GM23338 (cell line): Measurements from ENCODE around the gene ZXDC. TPM values are rescaled to one million over a fixed set of nuclear protein-coding genes. Genes with fewer than 3 reads are reported as not detected.
A peak's percentile ranks its signal among the peaks of the same experiment; 100 is the strongest.

Experiments
- ATAC-seq: fragments of 200-7000 bp; cut with Tn5 transposase; 3 replicates; pipeline ENCODE4 v1.9.1; 2020
- DNase-seq: peaks from one replicate; pipeline ENCODE4 v3.0.0-alpha.2; 2015; ENCODE audit warnings: low spot score
- H2AFZ ChIP-seq: fragments of 200-600 bp; sonication (generic); 2 replicates; pipeline ENCODE4 v1.8.0; 2016; ENCODE audit warnings: antibody characterized with exemption, mild to moderate bottlenecking, moderate library complexity
- H3F3A ChIP-seq: fragments of 200-600 bp; sonication (generic); replicated peaks from 2 replicates; pipeline ENCODE4 v1.8.0; 2017; ENCODE audit warnings: antibody characterized with exemption, mixed run types, low read depth
- H3K27ac ChIP-seq: fragments of 200-600 bp; sonication (generic); 2 replicates; pipeline ENCODE4 v1.6.1; 2016; ENCODE audit warnings: low read depth
- H3K27me3 ChIP-seq: fragments of 200-600 bp; sonication (generic); 2 replicates; pipeline ENCODE4 v1.8.0; 2016; ENCODE audit warnings: mild to moderate bottlenecking, mixed run types, moderate library complexity; ENCODE audit not compliant: insufficient read depth
- H3K36me3 ChIP-seq: fragments of 200-600 bp; sonication (generic); 2 replicates; pipeline ENCODE4 v1.8.0; 2016; ENCODE audit warnings: mild to moderate bottlenecking; ENCODE audit not compliant: insufficient read depth
- H3K4me1 ChIP-seq: fragments of 200-600 bp; sonication (generic); 2 replicates; pipeline ENCODE4 v1.8.0; 2016; ENCODE audit warnings: mild to moderate bottlenecking, moderate library complexity; ENCODE audit not compliant: insufficient read depth
- H3K4me2 ChIP-seq: fragments of 200-600 bp; sonication (generic); 2 replicates; pipeline ENCODE4 v1.7.1; 2017; ENCODE audit warnings: mixed run types
- H3K4me3 ChIP-seq: fragments of 200-600 bp; sonication (generic); 2 replicates; pipeline ENCODE4 v1.6.1; 2016; ENCODE audit warnings: mixed run types
- H3K79me2 ChIP-seq: fragments of 200-600 bp; sonication (generic); replicated peaks from 2 replicates; pipeline ENCODE4 v1.8.0; 2017; ENCODE audit warnings: mild to moderate bottlenecking; ENCODE audit not compliant: insufficient read depth
- H3K9me2 ChIP-seq: fragments of 200-600 bp; sonication (generic); 2 replicates; pipeline ENCODE4 v1.8.0; 2017; ENCODE audit not compliant: insufficient read depth
- H4K20me1 ChIP-seq: fragments of 200-600 bp; sonication (generic); replicated peaks from 2 replicates; pipeline ENCODE4 v1.8.0; 2017; ENCODE audit warnings: mild to moderate bottlenecking; ENCODE audit not compliant: insufficient read depth
- H3K27ac Mint-ChIP-seq: 2 replicates; pipeline ENCODE4 v1.8.0; 2020; ENCODE audit warnings: inconsistent platforms, mild to moderate bottlenecking, moderate library complexity, mixed read lengths
- H3K27me3 Mint-ChIP-seq: 3 replicates; pipeline ENCODE4 v1.8.0; 2022; ENCODE audit warnings: low read depth, mild to moderate bottlenecking, moderate library complexity, mixed read lengths, inconsistent platforms; ENCODE audit not compliant: insufficient read depth, poor library complexity
- H3K36me3 Mint-ChIP-seq: 3 replicates; pipeline ENCODE4 v1.8.0; 2021; ENCODE audit warnings: low read depth, mild to moderate bottlenecking, inconsistent platforms, moderate library complexity, mixed read lengths
- H3K4me1 Mint-ChIP-seq: 3 replicates; pipeline ENCODE4 v1.8.0; 2020; ENCODE audit warnings: mild to moderate bottlenecking, inconsistent platforms, mixed read lengths
- H3K4me3 Mint-ChIP-seq: 3 replicates; pipeline ENCODE4 v1.8.0; 2021; ENCODE audit warnings: moderate library complexity, mild to moderate bottlenecking, inconsistent platforms, mixed read lengths
- H3K9me3 Mint-ChIP-seq: 3 replicates; pipeline ENCODE4 v1.8.0; 2020; ENCODE audit warnings: moderate library complexity, mild to moderate bottlenecking, inconsistent platforms, mixed read lengths
- CREB1 ChIP-seq: fragments of 250-450 bp; sonication (Bioruptor Pico); IDR thresholded peaks from 2 replicates; pipeline ENCODE4 v1.5.0; 2020; ENCODE audit warnings: low read depth, mild to moderate bottlenecking, moderate library complexity
- EZH2 ChIP-seq: fragments of 200-600 bp; sonication (generic); IDR thresholded peaks from one replicate; pipeline ENCODE4 v1.8.0; 2017; ENCODE audit warnings: antibody characterized with exemption, mild to moderate bottlenecking, low read depth; ENCODE audit not compliant: unreplicated experiment
- EZH2phosphoT487 ChIP-seq: fragments of 200-600 bp; sonication (generic); IDR thresholded peaks from one replicate; pipeline ENCODE4 v1.8.1; 2018; ENCODE audit warnings: antibody characterized with exemption; ENCODE audit not compliant: unreplicated experiment
- JUNB ChIP-seq: IDR thresholded peaks from one replicate; pipeline ENCODE4 v1.6.1; 2016; ENCODE audit warnings: antibody characterized with exemption; ENCODE audit not compliant: unreplicated experiment
- NANOG ChIP-seq: IDR thresholded peaks from 2 replicates; pipeline ENCODE4 v1.6.1; 2016; ENCODE audit warnings: antibody characterized with exemption, borderline replicate concordance
- POLR2AphosphoS5 ChIP-seq: IDR thresholded peaks from 2 replicates; pipeline ENCODE4 v1.6.1; 2016; ENCODE audit warnings: antibody characterized with exemption, low read depth
- STAT1 ChIP-seq: IDR thresholded peaks from one replicate; pipeline ENCODE4 v1.6.1; 2016; ENCODE audit warnings: antibody characterized with exemption; ENCODE audit not compliant: unreplicated experiment
- ZNF114 ChIP-seq: fragments of 250-450 bp; sonication (Bioruptor Pico); IDR thresholded peaks from 2 replicates; pipeline ENCODE4 v1.5.0; 2020; ENCODE audit warnings: mild to moderate bottlenecking, moderate library complexity
- ZNF331 ChIP-seq: fragments of 250-450 bp; sonication (Bioruptor Pico); IDR thresholded peaks from 2 replicates; pipeline ENCODE4 v1.5.0; 2020; ENCODE audit warnings: low read depth, mild to moderate bottlenecking, moderate library complexity
- polyA plus RNA-seq: library from polyadenylated mRNA; unstranded; fragments of >200 nt; fragmentation: Nextera tagmentation; extraction: Ambion mirVana; gene quantifications from 2 replicates; pipeline ENCODE4 v1.2.1, GENCODE V29; 2016
- total RNA-seq: library from RNA; depleted of rRNA; stranded (reverse); fragments of >200 nt; shearing (Covaris generic); gene quantifications from 2 replicates; pipeline ENCODE4 v1.2.3, GENCODE V29; 2014
- TF ChIP-seq, protein P1 (sequence below): fragments of 250-450 bp; sonication (Bioruptor Pico); IDR thresholded peaks from 2 replicates; pipeline ENCODE4 v1.5.0; 2020; ENCODE audit warnings: mild to moderate bottlenecking, moderate library complexity
- TF ChIP-seq, protein P2 (sequence below), 2 experiments: fragments of 200-600 bp in 1 of 2; sonication (generic) in 1 of 2; conservative IDR thresholded peaks; 2 replicates each; pipeline versions ENCODE4 v1.5.1 to v1.6.1; 2016 to 2017; ENCODE audit warnings: antibody characterized with exemption in 2 of 2, low read depth in 2 of 2, mild to moderate bottlenecking in 2 of 2, moderate library complexity in 1 of 2
- TF ChIP-seq, protein P3 (sequence below): IDR thresholded peaks from 2 replicates; pipeline ENCODE4 v1.6.1; 2016; ENCODE audit warnings: antibody characterized with exemption
- TF ChIP-seq, protein P4 (sequence below): IDR thresholded peaks from one replicate; pipeline ENCODE4 v1.6.1; 2018; ENCODE audit warnings: antibody characterized with exemption; ENCODE audit not compliant: unreplicated experiment

The ZXDC gene
- total and polyA plus RNA-seq, 2 experiments from 2014 or later, result 5.7 to 45.1 TPM

DNA sequence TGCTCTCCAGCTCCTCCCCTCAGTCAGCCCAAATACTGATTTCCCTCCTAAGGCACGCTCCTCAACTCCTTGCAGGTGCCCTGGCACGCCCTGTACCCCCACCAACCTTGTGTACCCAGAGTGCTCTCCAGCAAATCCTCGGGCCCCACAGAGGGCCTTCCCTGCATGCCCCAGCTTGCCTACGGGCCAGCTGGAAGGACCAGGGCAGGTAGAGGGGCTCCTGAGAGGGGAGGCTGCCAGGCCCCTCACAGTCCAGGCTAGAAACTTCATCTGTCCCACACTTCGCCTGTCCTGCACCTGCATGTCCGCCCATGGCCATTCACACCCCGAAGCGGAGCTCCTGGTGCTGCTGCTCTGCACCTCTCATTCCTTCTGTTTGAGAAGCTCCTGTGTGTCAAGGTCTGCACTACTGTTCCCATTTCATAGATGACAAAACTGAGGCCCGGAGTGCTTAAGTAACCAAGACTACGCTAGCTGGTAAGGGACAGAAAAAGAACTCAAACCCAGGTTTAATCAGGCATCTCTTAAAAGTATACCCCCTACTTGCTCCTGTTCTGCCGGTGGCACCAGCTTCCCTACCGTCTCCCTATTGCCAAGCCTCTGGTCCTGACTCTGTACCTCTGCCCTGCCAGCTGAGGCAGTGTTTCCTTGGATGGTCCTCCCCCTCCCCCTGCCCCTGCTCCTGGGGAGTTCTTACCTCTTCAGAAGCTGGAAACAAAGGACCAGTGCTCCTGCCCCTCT lies 35.6 kb downstream of the ZXDC start:
- H3K27ac ChIP-seq, result no peak overlapping the region
- H4K20me1 ChIP-seq, result no peaks in the 10 kb centered on the region
- Mint-ChIP-seq H3K27ac (peak overlapping the region; percentile 59; the same call in 1 of the 2 replicates), H3K27me3 (peaks cover 2% of the 10 kb centered on the region), H3K4me3 (no peak overlapping the region), H3K4me1 (peaks cover 35% of the 10 kb centered on the region), H3K36me3 (peaks cover 19% of the 10 kb centered on the region), H3K9me3 (no peaks in the 10 kb centered on the region)
- peak; percentile 51 for ATAC-seq
- H3K4me1 ChIP-seq, result no peaks in the 10 kb centered on the region
- no peaks in the 10 kb centered on the region for H3K9me2 ChIP-seq
- H2AFZ ChIP-seq, result no peak overlapping the region
- H3F3A ChIP-seq, result no peaks in the 10 kb centered on the region
- H3K4me3 ChIP-seq, result no peak overlapping the region
- DNase-seq, result no peak
- no peaks in the 10 kb centered on the region for H3K27me3 ChIP-seq
- no peak for TF ChIP-seq JUNB
- no peak for TF ChIP-seq STAT1
- TF ChIP-seq, protein P1, sequence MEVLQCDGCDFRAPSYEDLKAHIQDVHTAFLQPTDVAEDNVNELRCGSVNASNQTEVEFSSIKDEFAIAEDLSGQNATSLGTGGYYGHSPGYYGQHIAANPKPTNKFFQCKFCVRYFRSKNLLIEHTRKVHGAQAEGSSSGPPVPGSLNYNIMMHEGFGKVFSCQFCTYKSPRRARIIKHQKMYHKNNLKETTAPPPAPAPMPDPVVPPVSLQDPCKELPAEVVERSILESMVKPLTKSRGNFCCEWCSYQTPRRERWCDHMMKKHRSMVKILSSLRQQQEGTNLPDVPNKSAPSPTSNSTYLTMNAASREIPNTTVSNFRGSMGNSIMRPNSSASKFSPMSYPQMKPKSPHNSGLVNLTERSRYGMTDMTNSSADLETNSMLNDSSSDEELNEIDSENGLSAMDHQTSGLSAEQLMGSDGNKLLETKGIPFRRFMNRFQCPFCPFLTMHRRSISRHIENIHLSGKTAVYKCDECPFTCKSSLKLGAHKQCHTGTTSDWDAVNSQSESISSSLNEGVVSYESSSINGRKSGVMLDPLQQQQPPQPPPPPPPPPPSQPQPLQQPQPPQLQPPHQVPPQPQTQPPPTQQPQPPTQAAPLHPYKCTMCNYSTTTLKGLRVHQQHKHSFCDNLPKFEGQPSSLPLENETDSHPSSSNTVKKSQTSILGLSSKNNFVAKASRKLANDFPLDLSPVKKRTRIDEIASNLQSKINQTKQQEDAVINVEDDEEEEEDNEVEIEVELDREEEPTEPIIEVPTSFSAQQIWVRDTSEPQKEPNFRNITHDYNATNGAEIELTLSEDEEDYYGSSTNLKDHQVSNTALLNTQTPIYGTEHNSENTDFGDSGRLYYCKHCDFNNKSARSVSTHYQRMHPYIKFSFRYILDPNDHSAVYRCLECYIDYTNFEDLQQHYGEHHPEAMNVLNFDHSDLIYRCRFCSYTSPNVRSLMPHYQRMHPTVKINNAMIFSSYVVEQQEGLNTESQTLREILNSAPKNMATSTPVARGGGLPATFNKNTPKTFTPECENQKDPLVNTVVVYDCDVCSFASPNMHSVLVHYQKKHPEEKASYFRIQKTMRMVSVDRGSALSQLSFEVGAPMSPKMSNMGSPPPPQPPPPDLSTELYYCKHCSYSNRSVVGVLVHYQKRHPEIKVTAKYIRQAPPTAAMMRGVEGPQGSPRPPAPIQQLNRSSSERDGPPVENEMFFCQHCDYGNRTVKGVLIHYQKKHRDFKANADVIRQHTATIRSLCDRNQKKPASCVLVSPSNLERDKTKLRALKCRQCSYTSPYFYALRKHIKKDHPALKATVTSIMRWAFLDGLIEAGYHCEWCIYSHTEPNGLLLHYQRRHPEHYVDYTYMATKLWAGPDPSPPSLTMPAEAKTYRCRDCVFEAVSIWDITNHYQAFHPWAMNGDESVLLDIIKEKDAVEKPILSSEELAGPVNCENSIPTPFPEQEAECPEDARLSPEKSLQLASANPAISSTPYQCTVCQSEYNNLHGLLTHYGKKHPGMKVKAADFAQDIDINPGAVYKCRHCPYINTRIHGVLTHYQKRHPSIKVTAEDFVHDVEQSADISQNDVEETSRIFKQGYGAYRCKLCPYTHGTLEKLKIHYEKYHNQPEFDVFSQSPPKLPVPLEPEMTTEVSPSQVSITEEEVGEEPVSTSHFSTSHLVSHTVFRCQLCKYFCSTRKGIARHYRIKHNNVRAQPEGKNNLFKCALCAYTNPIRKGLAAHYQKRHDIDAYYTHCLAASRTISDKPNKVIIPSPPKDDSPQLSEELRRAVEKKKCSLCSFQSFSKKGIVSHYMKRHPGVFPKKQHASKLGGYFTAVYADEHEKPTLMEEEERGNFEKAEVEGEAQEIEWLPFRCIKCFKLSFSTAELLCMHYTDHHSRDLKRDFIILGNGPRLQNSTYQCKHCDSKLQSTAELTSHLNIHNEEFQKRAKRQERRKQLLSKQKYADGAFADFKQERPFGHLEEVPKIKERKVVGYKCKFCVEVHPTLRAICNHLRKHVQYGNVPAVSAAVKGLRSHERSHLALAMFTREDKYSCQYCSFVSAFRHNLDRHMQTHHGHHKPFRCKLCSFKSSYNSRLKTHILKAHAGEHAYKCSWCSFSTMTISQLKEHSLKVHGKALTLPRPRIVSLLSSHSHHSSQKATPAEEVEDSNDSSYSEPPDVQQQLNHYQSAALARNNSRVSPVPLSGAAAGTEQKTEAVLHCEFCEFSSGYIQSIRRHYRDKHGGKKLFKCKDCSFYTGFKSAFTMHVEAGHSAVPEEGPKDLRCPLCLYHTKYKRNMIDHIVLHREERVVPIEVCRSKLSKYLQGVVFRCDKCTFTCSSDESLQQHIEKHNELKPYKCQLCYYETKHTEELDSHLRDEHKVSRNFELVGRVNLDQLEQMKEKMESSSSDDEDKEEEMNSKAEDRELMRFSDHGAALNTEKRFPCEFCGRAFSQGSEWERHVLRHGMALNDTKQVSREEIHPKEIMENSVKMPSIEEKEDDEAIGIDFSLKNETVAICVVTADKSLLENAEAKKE (CRISPR knock-in tag), result no peak
- no peak for TF ChIP-seq EZH2phosphoT487
- TF ChIP-seq, protein P2, sequence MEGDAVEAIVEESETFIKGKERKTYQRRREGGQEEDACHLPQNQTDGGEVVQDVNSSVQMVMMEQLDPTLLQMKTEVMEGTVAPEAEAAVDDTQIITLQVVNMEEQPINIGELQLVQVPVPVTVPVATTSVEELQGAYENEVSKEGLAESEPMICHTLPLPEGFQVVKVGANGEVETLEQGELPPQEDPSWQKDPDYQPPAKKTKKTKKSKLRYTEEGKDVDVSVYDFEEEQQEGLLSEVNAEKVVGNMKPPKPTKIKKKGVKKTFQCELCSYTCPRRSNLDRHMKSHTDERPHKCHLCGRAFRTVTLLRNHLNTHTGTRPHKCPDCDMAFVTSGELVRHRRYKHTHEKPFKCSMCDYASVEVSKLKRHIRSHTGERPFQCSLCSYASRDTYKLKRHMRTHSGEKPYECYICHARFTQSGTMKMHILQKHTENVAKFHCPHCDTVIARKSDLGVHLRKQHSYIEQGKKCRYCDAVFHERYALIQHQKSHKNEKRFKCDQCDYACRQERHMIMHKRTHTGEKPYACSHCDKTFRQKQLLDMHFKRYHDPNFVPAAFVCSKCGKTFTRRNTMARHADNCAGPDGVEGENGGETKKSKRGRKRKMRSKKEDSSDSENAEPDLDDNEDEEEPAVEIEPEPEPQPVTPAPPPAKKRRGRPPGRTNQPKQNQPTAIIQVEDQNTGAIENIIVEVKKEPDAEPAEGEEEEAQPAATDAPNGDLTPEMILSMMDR (conservative IDR thresholded peaks at IDR 0.05; ENCODE audit: low read depth in 2 of 2), result no peak
- no peak for TF ChIP-seq NANOG
- no peak for TF ChIP-seq EZH2
- TF ChIP-seq, protein P3, sequence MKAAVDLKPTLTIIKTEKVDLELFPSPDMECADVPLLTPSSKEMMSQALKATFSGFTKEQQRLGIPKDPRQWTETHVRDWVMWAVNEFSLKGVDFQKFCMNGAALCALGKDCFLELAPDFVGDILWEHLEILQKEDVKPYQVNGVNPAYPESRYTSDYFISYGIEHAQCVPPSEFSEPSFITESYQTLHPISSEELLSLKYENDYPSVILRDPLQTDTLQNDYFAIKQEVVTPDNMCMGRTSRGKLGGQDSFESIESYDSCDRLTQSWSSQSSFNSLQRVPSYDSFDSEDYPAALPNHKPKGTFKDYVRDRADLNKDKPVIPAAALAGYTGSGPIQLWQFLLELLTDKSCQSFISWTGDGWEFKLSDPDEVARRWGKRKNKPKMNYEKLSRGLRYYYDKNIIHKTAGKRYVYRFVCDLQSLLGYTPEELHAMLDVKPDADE, result no peak
- no peak for TF ChIP-seq POLR2AphosphoS5
- TF ChIP-seq ZNF331, result no peak
- no peak for TF ChIP-seq CREB1
- TF ChIP-seq ZNF114 (CRISPR knock-in tag), result no peak
- TF ChIP-seq, protein P4, sequence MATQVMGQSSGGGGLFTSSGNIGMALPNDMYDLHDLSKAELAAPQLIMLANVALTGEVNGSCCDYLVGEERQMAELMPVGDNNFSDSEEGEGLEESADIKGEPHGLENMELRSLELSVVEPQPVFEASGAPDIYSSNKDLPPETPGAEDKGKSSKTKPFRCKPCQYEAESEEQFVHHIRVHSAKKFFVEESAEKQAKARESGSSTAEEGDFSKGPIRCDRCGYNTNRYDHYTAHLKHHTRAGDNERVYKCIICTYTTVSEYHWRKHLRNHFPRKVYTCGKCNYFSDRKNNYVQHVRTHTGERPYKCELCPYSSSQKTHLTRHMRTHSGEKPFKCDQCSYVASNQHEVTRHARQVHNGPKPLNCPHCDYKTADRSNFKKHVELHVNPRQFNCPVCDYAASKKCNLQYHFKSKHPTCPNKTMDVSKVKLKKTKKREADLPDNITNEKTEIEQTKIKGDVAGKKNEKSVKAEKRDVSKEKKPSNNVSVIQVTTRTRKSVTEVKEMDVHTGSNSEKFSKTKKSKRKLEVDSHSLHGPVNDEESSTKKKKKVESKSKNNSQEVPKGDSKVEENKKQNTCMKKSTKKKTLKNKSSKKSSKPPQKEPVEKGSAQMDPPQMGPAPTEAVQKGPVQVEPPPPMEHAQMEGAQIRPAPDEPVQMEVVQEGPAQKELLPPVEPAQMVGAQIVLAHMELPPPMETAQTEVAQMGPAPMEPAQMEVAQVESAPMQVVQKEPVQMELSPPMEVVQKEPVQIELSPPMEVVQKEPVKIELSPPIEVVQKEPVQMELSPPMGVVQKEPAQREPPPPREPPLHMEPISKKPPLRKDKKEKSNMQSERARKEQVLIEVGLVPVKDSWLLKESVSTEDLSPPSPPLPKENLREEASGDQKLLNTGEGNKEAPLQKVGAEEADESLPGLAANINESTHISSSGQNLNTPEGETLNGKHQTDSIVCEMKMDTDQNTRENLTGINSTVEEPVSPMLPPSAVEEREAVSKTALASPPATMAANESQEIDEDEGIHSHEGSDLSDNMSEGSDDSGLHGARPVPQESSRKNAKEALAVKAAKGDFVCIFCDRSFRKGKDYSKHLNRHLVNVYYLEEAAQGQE, result no peak
- no peaks in the 10 kb centered on the region for H3K79me2 ChIP-seq
- H3K36me3 ChIP-seq, result no peaks in the 10 kb centered on the region
- H3K4me2 ChIP-seq, result no peak overlapping the region
